Measurements from ENCODE around the gene STXBP5.

DNA sequence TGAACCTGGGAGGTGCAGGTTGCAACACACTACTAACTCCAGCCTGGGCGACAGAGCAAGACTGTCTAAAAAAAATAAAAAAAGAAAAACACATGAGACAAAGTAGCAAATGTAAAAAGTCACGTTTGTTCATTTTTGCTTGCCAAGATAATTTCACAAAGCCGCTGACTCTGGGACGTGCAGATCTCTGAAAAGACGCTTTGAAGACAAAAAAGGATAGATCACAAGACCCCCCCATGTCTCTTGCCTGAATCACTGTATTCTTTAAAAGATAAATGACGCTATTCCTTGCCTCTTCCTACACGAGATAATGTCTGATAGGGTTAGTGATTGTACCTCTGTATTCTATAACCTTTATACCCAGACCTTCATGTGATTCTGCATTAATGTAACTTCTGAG lies 23.3 kb upstream of the STXBP5 start:
- TF ChIP-seq SP2 (tag by site-specific recombination; IDR thresholded peaks at IDR 0.05), result no peak
- no peak for TF ChIP-seq BCL11A (tag by site-specific recombination; IDR thresholded peaks at IDR 0.05; ENCODE audit: low read depth)
- TF ChIP-seq, protein P1, sequence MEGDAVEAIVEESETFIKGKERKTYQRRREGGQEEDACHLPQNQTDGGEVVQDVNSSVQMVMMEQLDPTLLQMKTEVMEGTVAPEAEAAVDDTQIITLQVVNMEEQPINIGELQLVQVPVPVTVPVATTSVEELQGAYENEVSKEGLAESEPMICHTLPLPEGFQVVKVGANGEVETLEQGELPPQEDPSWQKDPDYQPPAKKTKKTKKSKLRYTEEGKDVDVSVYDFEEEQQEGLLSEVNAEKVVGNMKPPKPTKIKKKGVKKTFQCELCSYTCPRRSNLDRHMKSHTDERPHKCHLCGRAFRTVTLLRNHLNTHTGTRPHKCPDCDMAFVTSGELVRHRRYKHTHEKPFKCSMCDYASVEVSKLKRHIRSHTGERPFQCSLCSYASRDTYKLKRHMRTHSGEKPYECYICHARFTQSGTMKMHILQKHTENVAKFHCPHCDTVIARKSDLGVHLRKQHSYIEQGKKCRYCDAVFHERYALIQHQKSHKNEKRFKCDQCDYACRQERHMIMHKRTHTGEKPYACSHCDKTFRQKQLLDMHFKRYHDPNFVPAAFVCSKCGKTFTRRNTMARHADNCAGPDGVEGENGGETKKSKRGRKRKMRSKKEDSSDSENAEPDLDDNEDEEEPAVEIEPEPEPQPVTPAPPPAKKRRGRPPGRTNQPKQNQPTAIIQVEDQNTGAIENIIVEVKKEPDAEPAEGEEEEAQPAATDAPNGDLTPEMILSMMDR (tag by site-specific recombination; IDR thresholded peaks at IDR 0.05), result no peak
- TF ChIP-seq, protein P2, sequence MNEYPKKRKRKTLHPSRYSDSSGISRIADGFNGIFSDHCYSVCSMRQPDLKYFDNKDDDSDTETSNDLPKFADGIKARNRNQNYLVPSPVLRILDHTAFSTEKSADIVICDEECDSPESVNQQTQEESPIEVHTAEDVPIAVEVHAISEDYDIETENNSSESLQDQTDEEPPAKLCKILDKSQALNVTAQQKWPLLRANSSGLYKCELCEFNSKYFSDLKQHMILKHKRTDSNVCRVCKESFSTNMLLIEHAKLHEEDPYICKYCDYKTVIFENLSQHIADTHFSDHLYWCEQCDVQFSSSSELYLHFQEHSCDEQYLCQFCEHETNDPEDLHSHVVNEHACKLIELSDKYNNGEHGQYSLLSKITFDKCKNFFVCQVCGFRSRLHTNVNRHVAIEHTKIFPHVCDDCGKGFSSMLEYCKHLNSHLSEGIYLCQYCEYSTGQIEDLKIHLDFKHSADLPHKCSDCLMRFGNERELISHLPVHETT (tag by site-specific recombination; IDR thresholded peaks at IDR 0.05), result no peak
- TF ChIP-seq, protein P3, sequence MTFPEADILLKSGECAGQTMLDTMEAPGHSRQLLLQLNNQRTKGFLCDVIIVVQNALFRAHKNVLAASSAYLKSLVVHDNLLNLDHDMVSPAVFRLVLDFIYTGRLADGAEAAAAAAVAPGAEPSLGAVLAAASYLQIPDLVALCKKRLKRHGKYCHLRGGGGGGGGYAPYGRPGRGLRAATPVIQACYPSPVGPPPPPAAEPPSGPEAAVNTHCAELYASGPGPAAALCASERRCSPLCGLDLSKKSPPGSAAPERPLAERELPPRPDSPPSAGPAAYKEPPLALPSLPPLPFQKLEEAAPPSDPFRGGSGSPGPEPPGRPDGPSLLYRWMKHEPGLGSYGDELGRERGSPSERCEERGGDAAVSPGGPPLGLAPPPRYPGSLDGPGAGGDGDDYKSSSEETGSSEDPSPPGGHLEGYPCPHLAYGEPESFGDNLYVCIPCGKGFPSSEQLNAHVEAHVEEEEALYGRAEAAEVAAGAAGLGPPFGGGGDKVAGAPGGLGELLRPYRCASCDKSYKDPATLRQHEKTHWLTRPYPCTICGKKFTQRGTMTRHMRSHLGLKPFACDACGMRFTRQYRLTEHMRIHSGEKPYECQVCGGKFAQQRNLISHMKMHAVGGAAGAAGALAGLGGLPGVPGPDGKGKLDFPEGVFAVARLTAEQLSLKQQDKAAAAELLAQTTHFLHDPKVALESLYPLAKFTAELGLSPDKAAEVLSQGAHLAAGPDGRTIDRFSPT (tag by site-specific recombination; IDR thresholded peaks at IDR 0.05), result no peak
- no peak for TF ChIP-seq ZFHX2 (tag by site-specific recombination; conservative IDR thresholded peaks at IDR 0.05)
- TF ChIP-seq ZFP3 (tag by site-specific recombination; IDR thresholded peaks at IDR 0.05; ENCODE audit: low read depth), result no peak
- no peak for TF ChIP-seq PBX3 (CRISPR knock-in tag; IDR thresholded peaks at IDR 0.05)
- no peak for TF ChIP-seq ZSCAN30 (tag by site-specific recombination; IDR thresholded peaks at IDR 0.05)

All from HEK293 (cell line).